Fibroblast of peridontal ligament (primary cell): ENCODE results near the gene PIK3R3.
"Not testable (repeated sequence)": the region's sequence is repeated elsewhere in the genome, so short reads cannot be mapped to it uniquely, and the experiment has no call there.

Experiments
- DNase-seq: peaks from one replicate; pipeline ENCODE4 v3.0.0-alpha.2; 2010; ENCODE audit errors: extremely low read depth

Gene PIK3R3

DNA sequence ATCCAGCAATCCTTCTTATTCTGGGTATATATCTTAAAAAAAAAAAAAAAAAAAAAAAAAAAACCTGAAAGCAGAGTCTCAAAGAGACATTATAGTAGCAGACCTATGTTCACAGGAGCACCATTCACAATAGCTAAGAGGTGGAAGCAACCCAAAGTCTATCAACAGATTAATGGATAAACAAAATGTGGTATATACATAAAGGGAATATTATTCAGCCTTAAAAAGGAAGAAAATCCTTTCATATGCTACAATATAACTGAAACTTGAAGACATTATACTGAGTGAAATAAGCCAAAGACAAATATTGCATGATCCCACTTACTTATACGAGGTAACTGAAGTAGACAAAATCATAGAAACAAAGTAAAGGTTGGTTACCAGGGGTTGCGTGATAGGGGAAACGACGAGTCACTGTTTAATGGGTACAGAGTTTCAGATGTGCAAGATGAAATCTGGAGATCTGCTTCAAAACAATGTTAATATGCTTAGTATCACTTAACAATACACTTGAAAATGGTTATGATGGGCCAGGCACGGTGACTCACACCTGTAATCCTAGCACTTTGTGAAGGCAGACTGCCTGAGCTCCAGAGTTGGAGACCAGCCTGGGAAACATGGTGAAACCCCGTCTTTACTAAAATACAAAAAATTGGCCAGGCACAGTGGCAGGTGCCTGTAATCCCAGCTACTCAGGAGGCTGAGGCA lies 29.5 kb downstream of the PIK3R3 start:
- peak; percentile 15 for DNase-seq

DNA sequence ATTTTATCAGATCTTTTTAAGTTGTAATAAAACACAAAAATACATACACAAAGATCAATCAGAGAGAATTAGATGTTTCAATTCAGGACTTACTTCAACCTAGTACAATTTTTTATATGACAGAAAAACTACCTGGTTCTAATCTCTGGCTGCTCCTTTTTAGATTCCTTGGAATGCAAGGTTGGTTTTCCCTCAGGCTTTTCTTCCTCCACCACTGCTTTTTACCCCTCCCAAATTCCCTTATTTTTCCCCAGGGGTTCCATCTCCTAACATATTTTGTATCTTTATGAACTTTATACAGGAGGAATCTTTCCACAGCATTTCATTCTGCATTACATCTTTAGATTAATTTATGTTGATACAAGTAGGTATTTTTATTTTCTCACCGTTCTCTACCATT lies 33.2 kb downstream of the PIK3R3 start:
- DNase-seq, result no peak

DNA sequence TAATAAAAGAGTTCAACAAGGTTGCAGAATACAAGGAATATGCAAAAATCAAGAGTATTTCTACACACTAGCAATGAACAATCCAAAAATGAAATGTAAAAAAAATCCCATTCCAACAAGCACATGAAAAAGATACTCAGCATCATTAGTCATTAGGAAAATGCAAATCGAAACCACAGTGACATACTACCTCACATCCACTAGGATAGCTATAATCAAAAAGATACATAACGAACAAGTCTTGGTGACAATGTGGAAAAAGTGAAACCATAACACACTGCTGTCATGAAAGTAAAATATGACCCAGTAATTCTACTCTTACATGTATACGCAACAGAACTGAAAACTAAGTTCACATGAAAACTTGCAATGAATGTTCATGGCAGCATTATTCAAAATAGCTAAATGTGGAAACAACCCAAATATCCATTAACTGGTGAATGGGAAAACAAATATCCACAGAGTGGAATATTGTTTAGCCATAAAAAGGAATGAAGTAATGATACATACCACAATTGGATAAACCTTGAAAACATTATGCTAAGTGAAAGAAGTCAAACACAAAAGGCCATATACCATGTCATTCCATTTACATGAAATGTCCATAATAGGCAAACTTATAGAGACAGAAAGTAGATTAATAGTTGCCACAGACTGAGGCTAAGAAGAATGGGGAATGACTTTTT lies 34.3 kb downstream of the PIK3R3 start:
- DNase-seq, result no peak

DNA sequence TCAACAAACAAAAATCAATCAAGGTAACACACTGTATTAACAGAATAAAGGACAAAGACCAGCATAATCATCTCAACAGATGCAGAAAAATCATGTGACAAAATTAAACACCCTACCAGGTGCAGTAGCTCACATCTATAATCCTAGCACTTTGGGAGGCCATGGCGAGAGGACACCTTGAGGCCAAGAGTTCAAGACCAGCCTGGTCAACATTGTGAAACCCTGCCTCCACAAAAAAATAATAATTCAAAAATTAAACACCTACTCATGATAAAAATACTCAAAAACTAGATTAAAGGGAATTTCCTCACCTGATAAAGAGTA lies 35.3 kb downstream of the PIK3R3 start:
- DNase-seq, result no peak

DNA sequence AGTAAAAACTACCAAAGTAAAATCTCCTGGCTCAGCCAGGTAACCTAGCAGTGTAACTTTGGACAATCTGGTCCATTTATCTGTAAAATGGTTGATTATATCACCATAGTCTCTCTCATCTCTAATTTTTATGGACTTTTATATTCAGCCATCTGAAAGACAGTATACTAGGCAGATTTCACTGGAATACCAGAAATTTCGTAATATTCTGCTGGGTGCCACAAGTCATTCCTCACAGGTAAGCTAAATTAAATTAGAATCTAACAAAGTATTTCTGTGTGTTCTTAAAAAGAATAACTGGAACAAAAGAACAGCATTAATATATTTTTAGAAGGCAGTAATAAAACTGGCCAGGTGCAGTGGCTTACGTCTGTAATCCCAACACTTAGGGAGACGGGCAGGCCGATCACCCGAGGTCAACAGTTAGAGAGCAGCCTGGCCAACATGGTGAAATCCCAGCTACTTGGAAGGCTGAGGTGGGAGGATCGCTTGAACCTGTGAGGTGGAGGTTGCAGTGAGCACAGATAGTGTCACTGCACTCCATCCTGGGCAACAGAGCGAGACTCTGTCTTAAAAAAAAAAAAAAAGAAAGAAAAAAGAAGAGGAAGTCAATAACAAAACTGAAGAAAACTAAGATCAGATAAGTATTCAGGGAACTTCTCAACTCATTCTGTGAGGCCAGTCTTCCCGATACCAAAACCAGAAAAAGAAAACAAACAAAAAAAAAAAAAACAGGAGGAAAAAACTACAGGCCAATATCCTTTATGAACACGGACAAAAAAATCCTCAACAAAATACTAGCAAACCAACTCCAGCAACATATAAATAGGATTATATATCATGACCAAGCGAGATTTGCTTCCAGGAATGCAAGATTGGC lies 35.9 kb downstream of the PIK3R3 start:
- no peak for DNase-seq

DNA sequence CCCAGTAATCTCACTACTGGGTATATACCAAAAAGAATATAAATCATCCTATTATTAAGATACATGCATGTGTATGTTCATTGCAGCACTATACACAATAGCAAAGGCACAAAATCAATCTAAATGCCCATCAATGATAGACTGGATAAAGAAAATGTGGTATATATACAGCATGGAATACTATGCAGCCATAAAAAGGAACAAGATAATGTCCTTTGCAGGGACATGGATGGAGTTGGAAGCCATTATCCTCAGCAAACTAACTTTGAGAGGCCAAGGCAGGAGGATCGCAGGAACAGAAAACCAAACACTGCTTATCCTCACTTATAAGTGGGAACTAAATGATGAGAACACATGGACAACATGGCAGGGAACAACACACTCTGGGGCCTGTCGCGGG lies 37.3 kb downstream of the PIK3R3 start:
- DNase-seq, result not testable (repeated sequence)

DNA sequence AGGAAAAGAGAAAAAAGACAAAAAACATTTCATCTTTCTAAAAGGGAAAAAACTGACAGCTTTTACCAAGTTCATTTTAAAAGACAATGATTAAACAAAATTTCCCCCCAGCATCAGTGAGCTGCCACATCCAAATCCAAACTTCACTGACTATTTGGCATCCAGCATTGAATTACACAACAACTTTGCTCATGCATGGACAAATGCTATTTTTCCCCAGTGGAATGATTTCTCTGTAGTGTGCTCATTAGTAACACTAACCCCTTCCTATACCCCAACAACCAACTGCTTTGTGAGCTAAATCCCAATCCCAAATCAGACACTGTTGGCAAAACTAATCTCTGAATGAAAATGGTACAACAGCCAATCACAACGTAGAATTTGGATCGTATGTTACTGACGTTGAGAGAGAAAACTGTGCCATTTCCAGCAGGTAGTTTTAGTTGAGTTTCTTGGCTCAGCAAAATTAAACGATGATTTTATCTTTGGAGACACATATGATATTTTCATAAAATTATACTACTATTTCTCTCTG lies 37.9 kb downstream of the PIK3R3 start:
- peak; percentile 69 for DNase-seq

DNA sequence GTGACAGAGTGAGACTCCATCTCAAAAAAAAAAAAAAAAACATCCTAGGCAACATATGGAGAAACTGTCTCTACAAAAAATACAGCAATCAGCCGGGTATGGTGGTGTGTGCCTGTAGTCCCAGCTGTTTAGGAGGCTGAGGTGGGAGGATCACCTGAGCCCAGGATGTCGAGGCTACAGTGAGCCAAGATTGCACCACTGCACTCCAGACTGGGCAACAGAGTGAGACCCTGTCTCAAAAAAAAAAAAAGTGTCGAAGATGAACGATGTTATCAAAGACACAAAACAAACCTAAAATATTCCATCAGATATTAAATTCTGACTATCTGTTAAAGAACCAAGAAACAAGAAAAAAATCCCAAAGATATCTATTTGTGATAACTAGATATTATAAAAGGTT lies 38.6 kb downstream of the PIK3R3 start:
- not testable (repeated sequence) for DNase-seq

DNA sequence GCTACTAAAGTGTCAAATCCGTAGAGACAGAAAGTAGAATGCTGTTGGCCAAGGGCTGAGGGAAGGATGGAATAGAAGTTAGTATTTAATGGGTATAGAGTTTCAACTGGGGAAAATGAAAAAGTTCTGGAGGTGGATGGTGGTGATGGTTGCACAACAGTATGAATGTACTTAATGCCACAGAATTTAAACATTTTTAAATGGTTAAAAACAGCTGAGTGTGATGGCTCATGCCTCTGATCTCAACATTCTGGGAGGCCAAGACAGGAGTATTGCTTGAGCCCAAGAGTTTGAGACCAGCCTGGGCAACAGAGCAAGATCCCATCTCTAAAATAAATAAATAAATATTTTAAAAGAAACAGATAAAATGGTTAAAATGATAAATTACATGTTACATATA lies 44.5 kb downstream of the PIK3R3 start:
- peak; percentile 70 for DNase-seq

DNA sequence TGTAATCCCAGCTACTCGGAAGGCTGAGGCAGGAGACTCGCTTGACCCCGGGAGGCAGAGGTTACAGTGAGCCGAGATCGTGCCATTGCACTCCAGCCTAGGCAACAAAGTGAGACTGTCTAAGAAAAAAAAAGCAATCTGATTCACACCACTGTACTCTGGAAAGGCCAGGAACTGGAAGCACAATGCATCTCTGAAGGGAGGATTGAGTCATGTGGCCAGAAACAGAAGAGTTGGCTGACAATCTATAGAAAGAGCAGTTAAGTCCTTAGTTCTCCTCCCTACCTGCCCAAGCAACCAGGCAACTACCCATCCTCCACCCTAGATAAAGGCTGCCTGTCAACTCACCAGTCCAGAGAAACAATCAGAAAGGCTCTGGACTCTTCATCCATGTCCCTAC lies 45.9 kb downstream of the PIK3R3 start:
- no peak for DNase-seq

DNA sequence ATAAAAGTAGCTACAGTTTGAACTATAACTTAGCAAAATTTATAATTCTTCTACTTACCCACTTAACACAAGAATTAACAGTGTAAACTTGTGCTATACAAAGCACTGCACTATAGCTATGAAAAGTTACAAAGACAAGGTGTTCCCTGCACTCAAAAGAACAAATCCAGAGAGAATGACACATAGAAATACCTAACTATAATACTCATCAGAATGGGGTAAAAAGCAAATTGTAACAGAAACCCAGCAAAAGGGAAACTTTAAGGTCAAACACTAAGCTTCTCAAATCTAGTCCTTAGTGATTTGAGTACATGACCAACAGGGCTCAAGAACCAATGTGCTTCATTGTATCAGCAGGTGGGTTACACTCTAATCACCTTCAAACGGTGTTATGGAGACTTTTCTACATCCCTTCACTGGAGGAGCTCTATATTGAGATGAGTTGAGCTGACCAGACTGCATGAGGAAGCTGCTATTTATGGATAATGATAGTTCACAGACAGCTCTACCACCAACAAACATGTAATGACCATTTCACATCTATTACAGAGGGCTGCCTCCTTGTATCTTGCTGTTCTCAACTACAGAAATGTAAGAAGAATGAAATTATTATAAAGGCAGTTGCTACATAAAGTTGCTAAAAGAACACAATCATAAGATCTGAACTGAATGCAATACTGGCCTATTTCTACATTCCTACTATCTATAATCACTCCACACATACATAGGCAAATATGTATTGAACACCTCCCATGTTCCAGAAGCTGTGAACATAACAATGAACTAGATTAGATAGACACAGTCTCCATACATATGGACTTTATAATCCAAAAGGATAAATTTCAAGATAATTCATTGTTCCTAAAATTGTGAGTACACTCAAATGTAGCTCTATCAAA lies 47.6 kb downstream of the PIK3R3 start:
- peak; percentile 43 for DNase-seq

DNA sequence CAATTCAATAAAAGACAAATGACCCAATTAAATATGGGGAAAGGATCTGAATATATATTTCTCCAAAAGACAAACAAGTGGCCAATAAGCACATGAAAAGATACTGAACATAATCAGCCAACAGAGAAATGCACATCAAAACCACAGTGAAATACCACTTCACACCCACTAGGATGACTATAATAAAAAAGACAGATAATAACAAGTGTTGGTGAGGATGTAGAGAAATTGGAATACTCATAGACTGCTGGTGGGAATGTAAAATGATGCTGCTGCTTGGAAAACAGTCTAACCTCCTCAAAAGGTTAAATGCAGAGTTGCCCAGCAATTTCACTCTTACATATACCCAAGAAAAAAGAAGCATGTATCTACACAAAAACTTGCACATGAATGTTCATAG lies 48.9 kb downstream of the PIK3R3 start:
- no peak for DNase-seq

DNA sequence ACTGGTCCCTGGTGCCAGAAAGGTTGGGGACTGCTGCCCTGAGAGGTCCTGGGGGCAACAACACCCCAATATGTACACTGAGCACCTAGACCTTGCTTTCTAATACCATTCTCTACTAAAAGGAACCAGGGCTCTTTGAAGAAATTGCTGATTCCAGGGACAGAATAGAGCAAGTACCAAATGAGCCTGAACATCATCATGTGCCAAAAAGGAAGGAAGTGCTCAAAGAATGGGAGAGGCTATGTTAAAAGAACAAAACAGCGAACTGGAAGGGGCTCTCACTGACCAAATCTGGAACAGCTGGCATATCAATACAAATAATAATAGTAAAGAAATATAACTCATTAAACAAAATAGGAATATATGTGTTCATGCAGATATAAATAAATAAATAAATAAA lies 50.8 kb downstream of the PIK3R3 start:
- DNase-seq, result no peak

DNA sequence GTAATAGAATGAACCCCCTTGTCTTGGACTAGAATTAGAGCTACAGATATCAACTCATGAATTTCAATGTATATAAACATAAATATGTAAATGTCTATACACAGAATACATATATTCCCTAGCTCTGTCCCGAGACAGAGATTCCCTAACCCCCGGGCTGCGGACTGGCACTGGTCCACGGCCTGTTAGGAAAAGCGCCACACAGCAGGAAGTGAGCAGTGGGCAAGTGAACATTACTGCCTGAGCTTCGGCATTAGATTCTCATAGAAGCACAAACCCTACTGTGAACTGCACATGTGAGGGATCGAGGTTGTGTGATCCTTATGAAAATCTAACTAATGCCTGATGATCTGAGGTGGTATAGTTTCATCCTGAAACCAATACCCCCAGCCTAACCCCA lies 51.2 kb downstream of the PIK3R3 start:
- DNase-seq, result no peak

DNA sequence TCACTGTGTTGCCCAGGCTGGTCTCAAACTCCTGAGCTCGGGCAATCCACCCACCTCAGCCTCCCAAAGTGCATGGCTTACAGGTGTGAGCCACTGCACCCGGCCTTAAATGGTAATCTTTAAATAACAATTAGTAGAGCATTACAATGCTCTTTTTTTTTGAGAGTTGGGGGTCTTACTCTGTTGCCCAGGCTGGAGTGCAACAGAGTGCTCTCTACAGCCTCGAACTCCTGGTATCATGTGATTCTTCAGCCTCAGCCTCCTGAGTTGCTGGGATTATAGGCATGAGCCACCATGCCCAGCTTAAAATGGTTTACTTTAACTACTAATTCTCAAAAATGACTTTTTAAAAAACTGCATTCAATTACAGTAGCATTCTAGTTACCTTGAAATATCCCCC lies 52.2 kb downstream of the PIK3R3 start:
- no peak for DNase-seq

DNA sequence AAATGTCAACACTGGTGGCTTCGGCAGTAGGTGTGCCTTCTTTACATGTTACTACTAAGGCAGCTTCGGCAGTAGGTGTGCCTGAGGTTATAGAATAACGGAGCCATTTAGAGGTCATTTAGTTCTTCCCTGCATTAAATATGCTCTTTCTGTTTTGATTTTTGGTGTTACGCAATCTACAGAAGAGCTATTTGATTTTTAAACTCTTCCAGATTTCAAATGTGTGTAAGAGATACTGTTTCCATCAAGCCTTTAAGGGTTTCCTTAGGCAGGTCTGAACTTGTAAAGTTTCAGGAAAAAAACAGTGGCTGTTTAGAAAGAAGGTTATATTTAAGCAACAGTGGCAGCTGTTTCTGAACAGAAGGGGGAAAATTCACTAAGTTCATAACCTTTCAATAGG lies 54.8 kb downstream of the PIK3R3 start:
- DNase-seq, result peak; percentile 62

DNA sequence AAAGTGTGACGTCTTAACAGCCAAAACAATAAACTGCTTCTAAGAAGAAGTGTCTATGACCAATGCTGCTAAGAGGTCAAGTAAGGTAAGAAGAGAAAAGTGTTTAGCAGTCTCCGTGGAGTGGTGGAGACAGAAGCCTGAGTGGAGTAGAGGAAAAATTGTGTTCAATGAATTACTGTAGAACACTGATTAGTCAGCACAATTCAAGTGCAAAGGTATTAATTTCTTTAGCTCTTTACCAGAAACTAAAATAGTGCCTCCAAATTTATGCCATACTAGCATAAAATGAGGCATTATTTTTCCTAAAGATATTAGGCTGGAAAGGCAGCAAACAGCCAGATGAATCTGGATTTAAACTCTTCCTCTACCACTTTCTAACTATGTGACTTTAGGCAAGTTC lies 56.1 kb downstream of the PIK3R3 start:
- no peak for DNase-seq

DNA sequence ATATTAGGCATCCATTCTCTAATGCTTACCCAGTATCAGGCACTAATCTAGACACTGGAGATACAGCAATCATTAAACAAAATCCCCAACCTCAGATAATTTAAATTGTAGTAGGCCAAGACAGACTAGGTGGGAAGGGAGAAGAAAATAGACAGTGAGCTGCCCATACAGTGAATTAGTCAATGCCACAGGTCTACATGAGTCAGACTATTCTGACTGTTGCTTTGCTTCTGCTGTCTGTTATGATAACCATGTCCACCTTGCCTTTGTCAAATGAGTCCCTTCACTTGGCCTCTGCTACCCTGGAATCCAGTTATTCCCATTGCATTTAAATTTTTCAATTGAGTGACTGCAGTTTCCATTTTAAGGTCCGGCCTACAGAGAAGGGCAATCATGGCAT lies 59.5 kb downstream of the PIK3R3 start:
- DNase-seq, result no peak

DNA sequence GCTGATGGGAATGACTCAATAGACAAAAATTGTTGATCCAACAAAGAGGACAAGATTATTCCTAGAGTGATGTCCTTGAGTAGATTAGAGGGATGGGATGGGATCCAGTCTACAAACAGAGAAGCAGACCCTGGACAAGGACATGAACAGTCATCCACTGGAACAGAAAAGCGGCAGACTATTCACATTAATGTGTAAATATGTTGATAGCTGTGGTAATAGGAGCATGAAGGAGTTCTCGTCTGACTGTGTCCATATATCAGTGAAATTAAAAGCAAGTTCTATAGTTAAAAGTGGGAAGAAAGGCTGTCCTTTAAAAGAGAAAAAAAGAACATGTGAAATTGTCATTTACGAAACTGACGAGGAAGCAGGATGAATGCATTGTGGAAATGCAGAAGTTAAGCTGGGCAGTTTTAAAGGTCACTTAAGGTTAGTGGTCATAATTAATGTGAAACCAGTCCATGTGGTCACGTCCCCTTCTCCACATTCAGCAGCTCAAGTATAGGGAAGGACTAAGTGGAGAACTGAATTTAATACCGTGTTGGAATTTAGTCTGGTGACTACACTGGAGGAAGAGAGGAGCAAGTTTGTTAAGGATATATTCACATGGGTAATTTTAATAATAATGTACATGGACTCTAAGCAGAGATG lies 62.1 kb downstream of the PIK3R3 start:
- no peak for DNase-seq

DNA sequence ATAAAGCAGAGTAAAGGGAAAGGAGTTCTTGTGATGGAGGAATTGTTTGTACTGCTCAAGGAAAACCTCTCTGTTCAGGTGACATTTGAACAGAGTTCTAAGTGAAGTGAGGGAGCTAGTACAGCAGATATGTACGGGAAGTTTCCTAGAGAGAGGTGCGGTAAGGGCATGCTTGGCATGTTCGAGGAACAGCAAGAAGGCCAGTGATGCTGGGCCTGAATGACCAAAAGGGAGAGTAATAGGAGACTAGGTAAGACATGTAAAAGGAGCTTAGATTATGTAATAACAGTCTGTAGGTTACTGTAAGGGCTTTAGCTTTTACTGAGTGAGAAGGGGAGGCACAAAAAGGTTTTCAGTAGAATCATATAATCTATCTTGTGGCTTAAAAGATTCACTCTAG lies 63.9 kb downstream of the PIK3R3 start:
- DNase-seq, result no peak

DNA sequence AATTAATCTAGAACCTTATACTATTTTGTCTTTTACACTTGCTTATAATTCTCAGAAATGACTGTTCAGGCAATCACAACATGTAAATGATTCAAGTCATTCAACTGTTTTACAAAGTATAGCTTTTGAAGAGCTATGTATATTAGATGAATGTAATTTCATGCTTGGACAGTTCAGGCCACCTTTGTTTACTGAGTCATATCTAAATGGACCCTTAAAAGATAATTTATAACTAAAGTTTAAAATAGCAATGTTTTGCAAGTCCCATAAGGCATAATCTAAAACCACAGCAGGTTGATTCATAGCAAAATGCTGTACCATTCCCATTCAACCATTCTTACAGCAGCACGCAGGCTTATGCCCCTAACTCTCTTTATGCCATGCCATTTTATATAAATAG lies 64.8 kb downstream of the PIK3R3 start:
- DNase-seq, result no peak
